Measurements from ENCODE around the gene LRRC59.
A peak's percentile ranks its signal among the peaks of the same experiment; 100 is the strongest.

DNA sequence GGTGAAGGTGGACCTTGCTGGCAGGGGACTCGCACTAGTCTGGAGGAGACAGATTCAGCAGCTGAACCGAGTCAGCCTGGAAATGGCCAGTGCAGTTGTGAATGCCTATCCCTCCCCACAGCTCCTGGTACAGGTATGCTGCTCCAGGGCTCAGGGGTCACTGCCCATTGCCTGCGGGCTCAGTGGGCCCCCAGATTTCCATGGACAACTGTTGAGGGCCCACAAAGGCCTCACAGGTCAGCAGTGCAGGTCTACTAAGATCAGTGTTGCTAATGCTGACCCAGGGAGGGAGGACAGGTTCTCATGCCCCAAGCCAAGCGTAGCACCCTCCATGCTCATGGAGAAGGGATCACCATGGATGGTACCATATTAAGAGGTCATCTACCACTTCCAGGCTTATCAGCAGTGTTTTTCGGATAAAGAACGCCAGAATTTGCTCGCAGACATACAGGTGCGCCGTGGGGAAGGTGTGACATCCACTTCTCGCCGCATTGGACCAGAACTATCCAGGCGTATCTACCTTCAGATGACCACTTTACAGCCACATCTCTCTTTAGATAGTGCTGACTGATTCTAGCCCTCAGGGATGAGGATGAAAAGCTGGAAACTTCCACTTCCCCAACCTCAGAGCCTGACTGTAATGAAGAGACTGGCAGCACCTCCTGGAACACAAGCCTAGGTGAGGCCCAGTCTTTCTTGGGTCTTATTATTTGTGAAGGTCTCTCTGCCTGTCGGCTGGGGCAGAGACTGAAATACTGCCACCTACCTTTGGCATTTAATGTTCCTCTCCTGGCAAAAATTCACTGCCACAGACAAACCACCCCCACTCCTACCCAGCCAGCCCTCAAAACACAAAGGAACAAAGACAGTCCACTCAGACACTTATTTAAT, 16.7 kb downstream of the LRRC59 start:
- TF ChIP-seq CREB1 (CRISPR knock-in tag; IDR thresholded peaks at IDR 0.05; ENCODE audit: low read depth) (no peak), STAT1 (IDR thresholded peaks at IDR 0.05; ENCODE audit: unreplicated experiment) (no peak), EZH2phosphoT487 (IDR thresholded peaks at IDR 0.05; ENCODE audit: unreplicated experiment) (no peak), EZH2 (IDR thresholded peaks at IDR 0.05; ENCODE audit: low read depth, unreplicated experiment) (no peak), POLR2AphosphoS5 (IDR thresholded peaks at IDR 0.05; ENCODE audit: low read depth) (no peak), ZNF331 (CRISPR knock-in tag; IDR thresholded peaks at IDR 0.05; ENCODE audit: low read depth) (no peak)
- TF ChIP-seq, protein P1, sequence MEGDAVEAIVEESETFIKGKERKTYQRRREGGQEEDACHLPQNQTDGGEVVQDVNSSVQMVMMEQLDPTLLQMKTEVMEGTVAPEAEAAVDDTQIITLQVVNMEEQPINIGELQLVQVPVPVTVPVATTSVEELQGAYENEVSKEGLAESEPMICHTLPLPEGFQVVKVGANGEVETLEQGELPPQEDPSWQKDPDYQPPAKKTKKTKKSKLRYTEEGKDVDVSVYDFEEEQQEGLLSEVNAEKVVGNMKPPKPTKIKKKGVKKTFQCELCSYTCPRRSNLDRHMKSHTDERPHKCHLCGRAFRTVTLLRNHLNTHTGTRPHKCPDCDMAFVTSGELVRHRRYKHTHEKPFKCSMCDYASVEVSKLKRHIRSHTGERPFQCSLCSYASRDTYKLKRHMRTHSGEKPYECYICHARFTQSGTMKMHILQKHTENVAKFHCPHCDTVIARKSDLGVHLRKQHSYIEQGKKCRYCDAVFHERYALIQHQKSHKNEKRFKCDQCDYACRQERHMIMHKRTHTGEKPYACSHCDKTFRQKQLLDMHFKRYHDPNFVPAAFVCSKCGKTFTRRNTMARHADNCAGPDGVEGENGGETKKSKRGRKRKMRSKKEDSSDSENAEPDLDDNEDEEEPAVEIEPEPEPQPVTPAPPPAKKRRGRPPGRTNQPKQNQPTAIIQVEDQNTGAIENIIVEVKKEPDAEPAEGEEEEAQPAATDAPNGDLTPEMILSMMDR (conservative IDR thresholded peaks at IDR 0.05; ENCODE audit: low read depth in 2 of 2) = peak; percentile 27 to 42
- TF ChIP-seq, protein P2, sequence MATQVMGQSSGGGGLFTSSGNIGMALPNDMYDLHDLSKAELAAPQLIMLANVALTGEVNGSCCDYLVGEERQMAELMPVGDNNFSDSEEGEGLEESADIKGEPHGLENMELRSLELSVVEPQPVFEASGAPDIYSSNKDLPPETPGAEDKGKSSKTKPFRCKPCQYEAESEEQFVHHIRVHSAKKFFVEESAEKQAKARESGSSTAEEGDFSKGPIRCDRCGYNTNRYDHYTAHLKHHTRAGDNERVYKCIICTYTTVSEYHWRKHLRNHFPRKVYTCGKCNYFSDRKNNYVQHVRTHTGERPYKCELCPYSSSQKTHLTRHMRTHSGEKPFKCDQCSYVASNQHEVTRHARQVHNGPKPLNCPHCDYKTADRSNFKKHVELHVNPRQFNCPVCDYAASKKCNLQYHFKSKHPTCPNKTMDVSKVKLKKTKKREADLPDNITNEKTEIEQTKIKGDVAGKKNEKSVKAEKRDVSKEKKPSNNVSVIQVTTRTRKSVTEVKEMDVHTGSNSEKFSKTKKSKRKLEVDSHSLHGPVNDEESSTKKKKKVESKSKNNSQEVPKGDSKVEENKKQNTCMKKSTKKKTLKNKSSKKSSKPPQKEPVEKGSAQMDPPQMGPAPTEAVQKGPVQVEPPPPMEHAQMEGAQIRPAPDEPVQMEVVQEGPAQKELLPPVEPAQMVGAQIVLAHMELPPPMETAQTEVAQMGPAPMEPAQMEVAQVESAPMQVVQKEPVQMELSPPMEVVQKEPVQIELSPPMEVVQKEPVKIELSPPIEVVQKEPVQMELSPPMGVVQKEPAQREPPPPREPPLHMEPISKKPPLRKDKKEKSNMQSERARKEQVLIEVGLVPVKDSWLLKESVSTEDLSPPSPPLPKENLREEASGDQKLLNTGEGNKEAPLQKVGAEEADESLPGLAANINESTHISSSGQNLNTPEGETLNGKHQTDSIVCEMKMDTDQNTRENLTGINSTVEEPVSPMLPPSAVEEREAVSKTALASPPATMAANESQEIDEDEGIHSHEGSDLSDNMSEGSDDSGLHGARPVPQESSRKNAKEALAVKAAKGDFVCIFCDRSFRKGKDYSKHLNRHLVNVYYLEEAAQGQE (IDR thresholded peaks at IDR 0.05; ENCODE audit: unreplicated experiment) = no peak
